Esophagus muscularis mucosa (tissue), 4 donors: ENCODE data around the gene G6PC3.

Experiments
- EP300 ChIP-seq: sonication (generic); formaldehyde crosslinking; IDR thresholded peaks from one replicate; pipeline ENCODE4 v1.6.1; 2017; ENCODE audit warnings: antibody characterized with exemption
- POLR2A ChIP-seq: fragments of 450-650 bp; IDR thresholded peaks from one replicate; pipeline ENCODE4 v1.6.1; 2017; ENCODE audit warnings: antibody characterized with exemption, moderate library complexity, mild to moderate bottlenecking, low read depth
- POLR2AphosphoS5 ChIP-seq, 2 donors: sonication (generic); formaldehyde crosslinking; IDR thresholded peaks; one replicate each; pipeline ENCODE4 v1.6.1; 2017; ENCODE audit warnings: antibody characterized with exemption in 2 of 2
- TF ChIP-seq, protein P1 (sequence below), 3 experiments: fragments of 200-600 bp in 2 of 3; fragments of 450-650 bp in 1 of 3; sonication (generic) in 2 of 3; IDR thresholded peaks; one replicate each; pipeline ENCODE4 v1.5.1; 2017 to 2019; ENCODE audit warnings: antibody characterized with exemption in 3 of 3, mild to moderate bottlenecking in 2 of 3, moderate library complexity in 1 of 3

DNA sequence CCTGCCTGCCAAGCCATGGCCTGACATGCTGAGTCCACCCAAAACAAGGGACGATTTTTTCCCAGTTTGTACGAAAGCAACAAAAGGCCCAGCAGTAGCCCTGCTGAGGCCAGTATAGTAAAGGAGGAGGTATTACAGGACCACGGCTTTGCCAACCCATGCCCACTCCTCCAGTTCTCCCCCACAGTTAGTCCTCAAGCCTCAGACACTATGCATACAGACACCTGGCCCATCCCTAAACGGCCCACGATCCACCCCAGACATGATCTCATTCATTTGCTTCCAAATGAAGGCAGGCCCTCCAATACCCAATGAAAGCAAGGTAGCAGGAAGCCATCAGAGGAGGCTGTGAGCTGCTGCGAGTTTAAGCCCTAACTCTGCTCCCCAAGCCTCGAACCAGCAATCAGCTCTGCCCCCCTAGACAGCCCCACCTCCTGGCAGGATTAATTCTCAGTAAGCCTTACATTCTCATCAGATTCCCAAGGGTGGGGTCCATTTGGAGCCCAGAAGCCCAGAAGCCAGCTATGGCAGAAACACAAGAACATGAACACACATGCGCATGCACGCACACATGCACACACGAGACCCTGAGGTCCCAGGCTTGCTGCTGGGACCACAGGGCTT is 48.0 kb downstream of the G6PC3 start:
- TF ChIP-seq, protein P1, sequence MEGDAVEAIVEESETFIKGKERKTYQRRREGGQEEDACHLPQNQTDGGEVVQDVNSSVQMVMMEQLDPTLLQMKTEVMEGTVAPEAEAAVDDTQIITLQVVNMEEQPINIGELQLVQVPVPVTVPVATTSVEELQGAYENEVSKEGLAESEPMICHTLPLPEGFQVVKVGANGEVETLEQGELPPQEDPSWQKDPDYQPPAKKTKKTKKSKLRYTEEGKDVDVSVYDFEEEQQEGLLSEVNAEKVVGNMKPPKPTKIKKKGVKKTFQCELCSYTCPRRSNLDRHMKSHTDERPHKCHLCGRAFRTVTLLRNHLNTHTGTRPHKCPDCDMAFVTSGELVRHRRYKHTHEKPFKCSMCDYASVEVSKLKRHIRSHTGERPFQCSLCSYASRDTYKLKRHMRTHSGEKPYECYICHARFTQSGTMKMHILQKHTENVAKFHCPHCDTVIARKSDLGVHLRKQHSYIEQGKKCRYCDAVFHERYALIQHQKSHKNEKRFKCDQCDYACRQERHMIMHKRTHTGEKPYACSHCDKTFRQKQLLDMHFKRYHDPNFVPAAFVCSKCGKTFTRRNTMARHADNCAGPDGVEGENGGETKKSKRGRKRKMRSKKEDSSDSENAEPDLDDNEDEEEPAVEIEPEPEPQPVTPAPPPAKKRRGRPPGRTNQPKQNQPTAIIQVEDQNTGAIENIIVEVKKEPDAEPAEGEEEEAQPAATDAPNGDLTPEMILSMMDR (IDR thresholded peaks at IDR 0.05), result no peak
- TF ChIP-seq POLR2A (no peak), POLR2AphosphoS5 (IDR thresholded peaks at IDR 0.05) (no peak), EP300 (no peak)
